HG03108 (cell line): ENCODE results near the gene SLC22A23.

Experiments
- ATAC-seq: cut with Tn5 transposase; IDR thresholded peaks from one replicate; pipeline ENCODE4 v1.9.1; 2021; ENCODE audit warnings: moderate library complexity; ENCODE audit not compliant: unreplicated experiment

Gene SLC22A23

GRCh38 chr6:3471711-3472110 is 14.9 kb upstream of the SLC22A23 start:
- ATAC-seq = no peak

DNA sequence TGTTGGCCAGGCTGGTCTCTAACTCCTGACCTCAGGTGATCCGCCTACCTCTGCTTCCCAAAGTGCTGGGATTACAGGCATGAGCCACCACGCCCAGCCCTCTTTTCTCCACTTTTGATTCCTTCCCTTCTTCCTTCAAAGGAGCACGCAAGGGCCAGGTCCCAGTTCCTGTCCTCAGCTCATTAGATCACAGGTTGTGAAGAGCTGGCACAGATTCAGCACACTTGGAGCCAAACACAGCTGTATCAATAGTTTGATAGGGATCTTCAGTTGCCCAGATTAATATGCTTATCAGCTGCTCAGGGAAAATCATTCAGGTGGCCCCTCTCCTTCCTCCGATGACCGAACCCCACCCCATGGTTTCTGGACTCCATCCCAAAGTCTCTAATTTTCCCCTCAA is 14.4 kb upstream of the SLC22A23 start:
- ATAC-seq = no peak

- ATAC-seq = no peak
Measured at GRCh38 chr6:3468585-3468984, 11.7 kb upstream of the SLC22A23 start.

DNA sequence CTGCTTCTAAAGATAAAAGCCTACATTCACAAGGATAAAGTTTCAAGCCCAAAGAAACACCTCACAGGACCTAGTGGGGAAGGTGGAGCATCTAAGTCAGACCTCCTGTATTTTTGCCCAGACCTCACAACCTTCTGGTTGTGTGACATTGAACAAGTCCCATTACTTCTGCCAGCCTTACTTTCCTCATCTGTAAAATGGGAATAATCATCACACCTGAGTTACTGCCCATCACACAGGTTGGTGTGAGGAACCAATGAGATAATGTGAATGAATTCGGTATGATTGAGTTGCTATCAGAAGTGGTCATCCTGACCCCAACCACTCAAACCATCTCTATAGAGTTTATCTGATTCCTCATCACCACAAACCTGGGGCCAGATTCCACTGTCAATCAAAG is 11.1 kb upstream of the SLC22A23 start:
- ATAC-seq = no peak

DNA sequence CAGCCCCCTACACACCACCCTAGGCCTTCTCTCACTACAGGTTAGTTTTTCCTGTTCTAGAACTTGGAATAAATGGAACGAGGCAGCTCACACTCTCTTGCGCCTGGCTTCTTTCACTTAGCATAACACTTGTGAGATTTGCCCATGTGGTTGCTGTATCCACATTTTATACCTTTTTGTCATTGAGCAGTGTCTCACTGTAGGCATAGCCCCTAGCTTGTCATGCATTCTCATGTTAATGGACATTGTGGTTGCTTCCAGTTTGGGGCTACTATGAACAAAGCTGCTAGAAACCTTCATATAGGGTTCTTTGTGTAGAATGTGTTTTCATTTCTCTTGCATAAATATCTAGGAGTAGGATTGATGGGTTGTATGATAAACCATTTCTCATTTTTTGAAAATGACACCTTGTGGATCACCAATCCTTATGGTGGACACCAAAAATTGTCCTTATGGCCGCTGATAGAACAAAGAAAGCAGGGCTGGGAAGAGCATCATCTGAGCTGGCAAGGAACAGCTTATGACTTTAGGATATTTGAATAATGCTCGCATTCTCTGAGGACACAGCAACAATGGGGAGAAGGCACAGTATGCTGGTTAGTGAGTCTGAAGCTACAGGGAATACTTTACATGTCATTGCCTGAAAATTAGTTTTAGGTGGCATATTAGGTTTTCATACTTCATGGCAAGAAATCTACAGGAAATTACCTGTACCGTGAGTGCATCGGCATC is 9.8 kb upstream of the SLC22A23 start:
- ATAC-seq = no peak

DNA sequence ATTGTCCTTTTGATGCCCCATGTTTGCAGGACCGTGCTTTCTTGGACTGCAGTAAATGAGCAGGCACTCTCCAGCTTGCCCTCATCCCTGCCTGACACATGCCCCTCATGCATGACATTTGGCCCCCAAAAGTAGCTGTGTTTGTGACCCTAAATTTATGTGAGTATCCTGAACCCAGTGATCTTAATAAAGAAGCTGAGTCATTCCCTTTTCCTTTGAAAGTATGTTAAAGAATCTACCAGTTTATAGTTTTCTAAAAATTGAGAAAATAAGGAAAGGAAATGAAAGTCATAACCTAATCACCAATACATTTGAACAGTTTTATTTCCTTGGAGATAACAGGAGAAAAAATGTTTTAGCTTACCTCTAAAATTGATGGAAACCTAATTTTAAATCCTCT is 3.4 kb upstream of the SLC22A23 start:
- no peak for ATAC-seq

DNA sequence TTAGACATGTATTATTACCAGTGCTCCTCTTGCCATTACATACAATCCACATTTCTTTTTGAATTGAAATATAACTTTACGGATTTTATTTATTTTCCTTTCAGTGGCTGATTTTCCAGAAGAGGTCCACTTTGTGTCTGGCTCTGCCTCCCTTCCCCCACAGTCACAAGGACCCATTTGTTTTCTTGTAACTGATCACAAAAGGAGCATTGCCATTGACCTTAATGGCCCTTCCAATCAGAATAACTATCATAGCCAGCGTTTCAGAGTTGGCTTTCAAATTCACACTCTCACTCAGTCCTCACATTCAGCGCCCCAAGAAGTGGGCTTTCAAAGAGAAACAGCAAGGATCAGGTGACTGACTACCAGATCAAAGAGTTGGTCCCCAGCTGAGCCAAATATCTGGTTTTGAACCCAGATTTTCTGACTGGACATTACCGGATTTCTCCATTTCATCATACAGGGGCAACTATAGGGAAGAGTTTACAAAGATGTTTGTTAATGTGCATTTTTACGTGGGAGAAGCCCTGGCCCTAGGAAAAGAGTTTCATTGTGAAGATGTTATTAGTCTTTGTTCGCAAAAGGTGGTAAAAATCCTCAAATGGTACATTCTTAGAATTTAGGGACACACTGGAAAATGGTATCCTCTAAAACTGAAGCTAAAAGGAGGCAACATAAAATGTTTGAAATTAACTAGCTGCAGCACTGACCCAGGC is 2.0 kb upstream of the SLC22A23 start:
- ATAC-seq = no peak

- ATAC-seq = no peak
Measured at GRCh38 chr6:3457710-3458602, 1.1 kb upstream of the SLC22A23 start.

GRCh38 chr6:3456395-3456897 is 404 bp downstream of the SLC22A23 start:
- ATAC-seq = no peak

GRCh38 chr6:3455569-3456394 is 1.1 kb downstream of the SLC22A23 start:
- ATAC-seq = no peak

GRCh38 chr6:3455147-3455568 is 1.7 kb downstream of the SLC22A23 start:
- no peak for ATAC-seq

- no peak for ATAC-seq
Measured at GRCh38 chr6:3454273-3455010, 2.4 kb downstream of the SLC22A23 start.

DNA sequence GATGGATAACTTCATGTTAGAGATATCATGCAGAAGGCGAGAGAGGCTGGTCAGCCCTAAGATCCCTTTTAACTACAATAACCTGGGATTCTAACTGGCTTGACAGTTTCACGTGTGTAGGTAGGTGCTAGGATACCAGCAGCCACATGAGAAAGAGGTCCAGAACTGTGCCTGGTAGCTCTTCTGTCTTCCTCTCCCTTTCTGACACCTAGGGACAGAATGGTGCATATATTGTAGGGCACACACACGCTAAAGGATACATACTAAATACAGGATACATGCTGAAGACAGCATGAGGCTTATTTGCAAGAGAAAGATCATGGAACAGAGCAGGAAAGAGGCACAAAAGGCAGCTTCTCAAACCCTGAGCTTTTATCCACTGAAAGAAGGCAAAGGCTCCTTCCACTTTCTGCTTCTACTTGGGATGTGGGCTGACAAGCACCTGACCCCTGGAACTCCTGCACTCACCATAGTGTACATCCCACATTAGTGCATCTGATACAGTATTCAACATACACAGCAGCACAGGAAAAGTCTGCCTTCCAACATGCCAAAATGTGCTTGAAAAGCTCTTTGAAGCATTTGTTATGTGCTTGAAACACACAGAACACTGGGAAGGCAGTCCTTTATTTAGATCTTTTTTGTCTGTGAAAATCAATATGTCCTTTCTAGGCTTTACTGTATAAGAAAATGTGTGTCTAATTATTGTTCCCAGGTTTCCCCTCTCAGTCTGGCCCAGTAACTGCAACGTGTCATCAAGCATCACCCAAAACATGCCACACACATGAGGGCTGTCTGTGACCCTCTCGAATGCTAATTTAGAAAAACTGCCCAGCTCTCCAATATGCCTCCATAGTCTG is 3.2 kb downstream of the SLC22A23 start:
- no peak for ATAC-seq

GRCh38 chr6:3451498-3451897 is 5.4 kb downstream of the SLC22A23 start:
- no peak for ATAC-seq

DNA sequence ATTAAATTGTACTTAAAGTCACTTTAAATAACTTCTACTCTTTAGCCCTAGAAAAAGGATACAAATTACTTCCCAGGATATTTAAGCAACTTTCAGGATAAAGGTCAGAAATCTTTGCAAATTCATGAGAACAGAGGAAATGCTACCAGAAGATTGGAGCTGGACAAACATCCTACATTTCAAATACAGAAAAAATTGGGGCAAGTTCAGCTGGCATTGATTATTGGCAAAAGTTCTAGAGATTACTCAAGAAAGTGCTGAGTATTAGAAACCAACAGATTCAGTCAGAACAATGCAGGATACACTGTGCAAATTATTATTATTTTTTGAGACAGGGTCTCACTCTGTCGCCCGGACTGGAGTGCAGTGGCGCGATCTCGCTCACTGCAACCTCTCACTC is 6.0 kb downstream of the SLC22A23 start:
- no peak for ATAC-seq

GRCh38 chr6:3449750-3450305 is 7.0 kb downstream of the SLC22A23 start:
- ATAC-seq = no peak

GRCh38 chr6:3449321-3449720 is 7.5 kb downstream of the SLC22A23 start:
- no peak for ATAC-seq

DNA sequence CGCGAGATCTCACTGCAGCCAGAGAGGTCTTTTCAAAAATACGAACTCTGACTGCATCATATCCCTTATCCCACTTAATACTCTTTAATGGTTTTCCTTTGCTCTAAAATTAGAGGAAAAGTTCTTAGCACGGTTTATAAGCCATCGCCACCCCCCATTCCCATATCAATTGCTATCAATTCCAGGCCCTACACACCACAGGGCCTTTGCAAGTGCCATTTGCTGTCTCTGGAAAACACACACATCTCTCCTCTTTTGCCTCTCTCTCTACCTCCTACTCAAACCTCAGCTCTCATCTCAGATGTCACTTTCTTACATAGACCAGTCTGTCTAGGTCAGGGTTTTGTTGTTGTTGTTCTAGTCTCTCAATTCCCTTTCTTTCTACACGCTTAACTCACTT is 9.8 kb downstream of the SLC22A23 start:
- no peak for ATAC-seq

DNA sequence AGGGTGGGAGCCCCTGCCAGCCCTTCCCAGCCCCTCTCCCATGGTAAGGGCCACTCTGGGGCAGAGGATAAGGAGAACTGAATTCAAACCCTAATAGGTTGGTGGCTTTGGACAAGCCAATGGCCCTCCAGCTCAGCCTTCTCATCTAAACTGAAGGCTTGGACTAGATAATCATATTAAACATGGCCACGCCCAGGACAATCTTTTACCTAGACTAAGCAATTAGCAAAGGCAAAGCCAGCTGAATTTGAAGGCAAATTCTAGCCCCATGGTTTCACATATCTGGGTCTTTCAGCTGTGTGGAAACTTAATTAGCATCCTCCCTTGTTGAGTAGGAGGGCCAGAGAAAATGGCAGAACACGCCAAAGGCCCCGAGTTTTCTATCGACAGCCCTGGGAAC is 10.7 kb downstream of the SLC22A23 start:
- no peak for ATAC-seq
